HFF-Myc (cell line): ENCODE data around the gene OPRM1.

Experiments
- DNase-seq: peaks from one replicate; pipeline ENCODE4 v3.0.0-alpha.2; 2011; ENCODE audit warnings: low read depth; ENCODE audit errors: extremely low read depth
- H3K4me3 ChIP-seq: replicated peaks from 2 replicates; pipeline ENCODE4 v1.5.1; 2011; ENCODE audit warnings: low read depth, mild to moderate bottlenecking, control low read depth, low read length
- CTCF ChIP-seq: IDR thresholded peaks from 2 replicates; pipeline ENCODE4 v1.5.1; 2012; ENCODE audit warnings: mild to moderate bottlenecking, low read depth, low read length, control low read depth; ENCODE audit errors: missing control alignments

OPRM1 gene

DNA sequence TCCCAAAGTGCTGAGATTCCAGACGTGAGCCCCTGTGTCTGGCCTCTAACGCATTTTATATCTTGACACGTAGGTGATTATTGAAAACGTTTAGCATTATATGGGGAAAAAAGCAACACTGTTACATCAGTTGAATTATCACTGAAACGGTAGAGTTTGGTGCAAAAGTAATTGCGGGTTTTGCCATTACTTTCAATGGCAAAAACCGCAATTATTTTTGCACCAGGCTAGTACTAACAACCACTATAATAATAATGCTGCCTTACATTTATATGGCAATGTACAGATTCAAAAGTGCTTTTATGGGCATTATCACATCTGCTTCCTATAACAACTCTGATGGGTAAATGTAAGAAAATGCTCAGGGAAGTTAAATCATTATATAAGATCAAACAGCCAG lies 57.3 kb downstream of the OPRM1 start:
- no peak overlapping the region for H3K4me3 ChIP-seq
- no peak for TF ChIP-seq CTCF
- DNase-seq, result no peak

- H3K4me3 ChIP-seq, result no peak overlapping the region
- no peak for TF ChIP-seq CTCF
- no peak for DNase-seq
Measured at GRCh38 chr6:154096834-154097233, 57.8 kb downstream of the OPRM1 start.

DNA sequence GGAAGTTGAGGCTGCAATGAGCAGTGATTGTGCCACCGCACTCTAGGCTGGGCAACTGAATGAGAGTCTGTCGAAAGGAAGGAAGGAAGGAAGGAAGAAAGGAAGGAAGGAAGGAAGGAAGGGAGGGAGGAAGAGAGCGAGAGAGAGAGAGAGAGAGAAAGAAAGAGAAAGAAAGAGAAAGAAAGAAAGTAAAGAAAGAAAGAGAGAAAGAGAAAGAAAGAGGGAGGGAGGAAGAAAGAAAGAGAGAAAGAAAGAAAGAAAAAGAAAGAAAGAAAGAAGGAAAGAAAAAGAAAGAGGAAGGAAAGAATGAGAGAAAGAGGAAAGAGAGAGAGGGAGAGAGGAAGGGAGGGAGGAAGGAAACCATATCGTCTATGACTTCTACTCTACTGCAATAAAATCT lies 60.2 kb downstream of the OPRM1 start:
- no peak for TF ChIP-seq CTCF
- no peak overlapping the region for H3K4me3 ChIP-seq
- DNase-seq, result no peak

GRCh38 chr6:154106251-154106650 lies 67.2 kb downstream of the OPRM1 start:
- no peak overlapping the region for H3K4me3 ChIP-seq
- no peak for DNase-seq
- no peak for TF ChIP-seq CTCF

GRCh38 chr6:154111025-154111424 lies 72.0 kb downstream of the OPRM1 start:
- no peak for DNase-seq
- H3K4me3 ChIP-seq, result no peak overlapping the region
- TF ChIP-seq CTCF, result no peak

DNA sequence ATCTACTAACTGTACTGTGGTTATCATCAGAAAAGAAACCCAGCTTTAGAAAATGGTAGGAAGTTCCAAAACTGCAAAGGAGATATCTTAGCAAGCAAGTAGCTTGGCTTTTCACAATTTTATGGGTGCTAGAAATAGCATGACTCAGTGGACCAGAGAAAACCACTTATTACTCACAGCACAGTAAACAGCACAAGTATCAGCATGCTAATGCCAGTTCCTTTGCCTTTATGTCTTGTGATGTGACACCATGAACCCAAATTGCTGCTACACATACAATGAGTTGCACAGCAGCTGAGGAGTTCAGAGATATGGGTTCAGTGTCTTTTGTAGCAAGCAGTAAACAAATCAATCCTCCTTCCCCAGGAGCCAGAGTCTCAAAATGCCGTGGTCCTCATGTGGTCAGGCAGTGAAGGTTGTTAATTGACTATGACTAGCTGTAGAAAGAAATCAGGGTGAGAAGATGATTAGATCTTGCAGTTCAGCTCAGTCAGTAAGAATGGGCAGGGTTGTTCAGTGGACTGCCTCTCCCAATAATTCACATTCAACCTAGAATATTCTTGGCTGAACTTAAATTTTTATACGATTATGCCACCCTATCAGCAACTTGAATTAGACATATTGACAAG lies 73.3 kb downstream of the OPRM1 start:
- H3K4me3 ChIP-seq, result no peak overlapping the region
- TF ChIP-seq CTCF, result no peak
- DNase-seq, result no peak

DNA sequence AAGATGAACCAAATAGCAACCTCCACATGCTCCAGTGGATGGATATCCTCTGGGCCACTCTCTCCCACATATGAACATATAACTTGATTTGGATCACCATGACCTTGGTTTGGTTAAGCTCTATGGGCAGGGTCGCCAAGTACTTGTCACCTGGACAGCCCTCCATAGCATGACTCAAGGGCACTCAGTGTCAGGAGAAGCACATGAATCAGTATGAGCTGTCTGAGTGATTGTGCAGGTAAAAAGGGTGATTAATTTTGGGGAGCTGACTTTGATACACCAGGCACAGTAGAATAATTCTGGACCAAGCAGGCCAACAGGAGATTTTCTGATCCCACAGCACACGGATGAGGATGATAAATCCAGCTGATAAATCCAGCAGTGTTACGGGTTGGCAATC lies 74.4 kb downstream of the OPRM1 start:
- TF ChIP-seq CTCF, result no peak
- no peak overlapping the region for H3K4me3 ChIP-seq
- no peak for DNase-seq
